Skin of body (tissue), 2 donors: ENCODE measurements around the gene CRTC3. TPM values are rescaled to one million over a fixed set of nuclear protein-coding genes. Genes with fewer than 3 reads are reported as not detected.

Experiments
- DNase-seq: peaks from one replicate; lab custom pipeline; 2025; lab: John Stamatoyannopoulos, UW
- total RNA-seq: library from RNA; depleted of rRNA; stranded (reverse); fragments of >200 nt; gene quantifications from one replicate; pipeline ENCODE4 v1.2.3, GENCODE V29; 2014

Gene CRTC3
- total RNA-seq, 1 donor from 2014 or later, result 31.2 TPM

GRCh38 chr15:90592131-90592881 lies 62.6 kb downstream of the CRTC3 start:
- peak; percentile 30 for DNase-seq

- DNase-seq, result no peak
These were observed 63.9 kb downstream of the CRTC3 start for GRCh38 chr15:90593499-90594158.

- no peak for DNase-seq
These were observed 64.6 kb downstream of the CRTC3 start for GRCh38 chr15:90594301-90594738.

GRCh38 chr15:90595763-90596155 lies 66.0 kb downstream of the CRTC3 start:
- DNase-seq, result no peak

- DNase-seq, result no peak
These were observed 67.2 kb downstream of the CRTC3 start for GRCh38 chr15:90596943-90597342.

GRCh38 chr15:90597577-90597976 lies 67.9 kb downstream of the CRTC3 start:
- DNase-seq, result no peak

- DNase-seq, result no peak
These were observed 68.4 kb downstream of the CRTC3 start for GRCh38 chr15:90598031-90598577.

- no peak for DNase-seq
These were observed 69.0 kb downstream of the CRTC3 start for GRCh38 chr15:90598679-90599078.

- DNase-seq, result no peak
These were observed 69.4 kb downstream of the CRTC3 start for GRCh38 chr15:90599116-90599515.

GRCh38 chr15:90599644-90600043 lies 69.9 kb downstream of the CRTC3 start:
- DNase-seq, result no peak

- DNase-seq, result no peak
These were observed 71.2 kb downstream of the CRTC3 start for GRCh38 chr15:90600954-90601353.

- no peak for DNase-seq
These were observed 74.2 kb downstream of the CRTC3 start for GRCh38 chr15:90603893-90604292.

- no peak for DNase-seq
These were observed 76.9 kb downstream of the CRTC3 start for GRCh38 chr15:90606641-90607040.

GRCh38 chr15:90607361-90607760 lies 77.6 kb downstream of the CRTC3 start:
- no peak for DNase-seq

- DNase-seq, result no peak
These were observed 79.8 kb downstream of the CRTC3 start for GRCh38 chr15:90609242-90610180.

GRCh38 chr15:90610190-90610589 lies 80.5 kb downstream of the CRTC3 start:
- peak; percentile 66 for DNase-seq

GRCh38 chr15:90611157-90611556 lies 81.4 kb downstream of the CRTC3 start:
- DNase-seq, result no peak

GRCh38 chr15:90617171-90617570 lies 87.4 kb downstream of the CRTC3 start:
- no peak for DNase-seq

- no peak for DNase-seq
These were observed 88.0 kb downstream of the CRTC3 start for GRCh38 chr15:90617668-90618097.

- no peak for DNase-seq
These were observed 88.8 kb downstream of the CRTC3 start for GRCh38 chr15:90618330-90619125.

GRCh38 chr15:90619468-90619867 lies 89.7 kb downstream of the CRTC3 start:
- no peak for DNase-seq
